ENCODE measurements around the gene MAP3K5.

Gene MAP3K5

GRCh38 chr6:136553166-136553787 lies 239.0 kb downstream of the MAP3K5 start:
- no peak for TF ChIP-seq TCF4 (CRISPR knock-in tag; IDR thresholded peaks at IDR 0.05; ENCODE audit: borderline replicate concordance)
- TF ChIP-seq PPARA (CRISPR knock-in tag; IDR thresholded peaks at IDR 0.05; ENCODE audit: borderline replicate concordance), result no peak
- no peak for TF ChIP-seq POU6F1 (CRISPR knock-in tag; IDR thresholded peaks at IDR 0.05; ENCODE audit: borderline replicate concordance, low read depth)
- no peak for TF ChIP-seq ESRRG (CRISPR knock-in tag; IDR thresholded peaks at IDR 0.05)
- no peak for TF ChIP-seq ZNF70 (CRISPR knock-in tag; IDR thresholded peaks at IDR 0.05)
- TF ChIP-seq PATZ1 (CRISPR knock-in tag; IDR thresholded peaks at IDR 0.05; ENCODE audit: borderline replicate concordance), result no peak
- no peak for TF ChIP-seq RARB (CRISPR knock-in tag; IDR thresholded peaks at IDR 0.05)
- TF ChIP-seq CREB5 (CRISPR knock-in tag; IDR thresholded peaks at IDR 0.05; ENCODE audit: low read depth), result no peak
- no peak for TF ChIP-seq TSHZ2 (CRISPR knock-in tag; IDR thresholded peaks at IDR 0.05)
- TF ChIP-seq TOX (CRISPR knock-in tag; IDR thresholded peaks at IDR 0.05; ENCODE audit: borderline replicate concordance), result no peak
- ATAC-seq, result no peak

GRCh38 chr6:136552054-136552453 lies 240.2 kb downstream of the MAP3K5 start:
- TF ChIP-seq GLIS3 (CRISPR knock-in tag; IDR thresholded peaks at IDR 0.05) (no peak), CSDC2 (CRISPR knock-in tag; IDR thresholded peaks at IDR 0.05) (no peak), TCF4 (CRISPR knock-in tag; IDR thresholded peaks at IDR 0.05; ENCODE audit: borderline replicate concordance) (no peak), BACH2 (CRISPR knock-in tag; IDR thresholded peaks at IDR 0.05; ENCODE audit: borderline replicate concordance) (no peak), CREB5 (CRISPR knock-in tag; IDR thresholded peaks at IDR 0.05; ENCODE audit: low read depth) (no peak), RARB (CRISPR knock-in tag; IDR thresholded peaks at IDR 0.05) (no peak), ARNTL (CRISPR knock-in tag; IDR thresholded peaks at IDR 0.05; ENCODE audit: borderline replicate concordance, low read depth) (no peak), CSRNP3 (CRISPR knock-in tag; IDR thresholded peaks at IDR 0.05) (no peak), PPARA (CRISPR knock-in tag; IDR thresholded peaks at IDR 0.05; ENCODE audit: borderline replicate concordance) (no peak), PATZ1 (CRISPR knock-in tag; IDR thresholded peaks at IDR 0.05; ENCODE audit: borderline replicate concordance) (no peak), TSHZ2 (CRISPR knock-in tag; IDR thresholded peaks at IDR 0.05) (no peak), ZFP30 (CRISPR knock-in tag; IDR thresholded peaks at IDR 0.05) (no peak), ZNF70 (CRISPR knock-in tag; IDR thresholded peaks at IDR 0.05) (no peak), ZC3H10 (CRISPR knock-in tag; IDR thresholded peaks at IDR 0.05) (no peak), ISL1 (CRISPR knock-in tag; IDR thresholded peaks at IDR 0.05) (no peak), ESRRG (CRISPR knock-in tag; IDR thresholded peaks at IDR 0.05) (no peak)
- ATAC-seq, result no peak
